Mesenchymal stem cell (in vitro differentiated cells and primary cell): ENCODE data around the gene SARDH.

Experiments used
- DNase-seq: peaks from one replicate; pipeline ENCODE4 v3.0.0-alpha.2; 2013
- H2AFZ ChIP-seq: one replicate; pipeline ENCODE4 v1.6.1; 2013; ENCODE audit warnings: low read depth, mild to moderate bottlenecking, control low read depth, inconsistent platforms, low read length, moderate library complexity
- H2AK5ac ChIP-seq: 2 replicates; pipeline ENCODE4 v1.6.1; 2013; ENCODE audit warnings: low read length, moderate library complexity, mild to moderate bottlenecking, inconsistent platforms; ENCODE audit not compliant: severe bottlenecking
- H2BK120ac ChIP-seq: one replicate; pipeline ENCODE4 v1.6.1; 2013; ENCODE audit warnings: low read depth, mild to moderate bottlenecking, inconsistent platforms, low read length, moderate library complexity
- H2BK12ac ChIP-seq, 2 experiments: one replicate each; pipeline ENCODE4 v1.6.1; 2013; ENCODE audit warnings: inconsistent platforms in 2 of 2, low read length in 2 of 2, mild to moderate bottlenecking in 2 of 2, moderate library complexity in 2 of 2, control low read depth in 1 of 2
- H2BK15ac ChIP-seq: one replicate; pipeline ENCODE4 v1.6.1; 2013; ENCODE audit warnings: mild to moderate bottlenecking, low read depth, inconsistent platforms; ENCODE audit not compliant: poor library complexity, severe bottlenecking
- H2BK5ac ChIP-seq: 2 replicates; pipeline ENCODE4 v1.6.1; 2013; ENCODE audit warnings: low read depth, mild to moderate bottlenecking, low read length, control low read depth, inconsistent platforms; ENCODE audit not compliant: poor library complexity, severe bottlenecking
- H3K14ac ChIP-seq, 2 experiments: one replicate each; pipeline ENCODE4 v1.6.1; 2013; ENCODE audit warnings: inconsistent platforms in 2 of 2, low read length in 2 of 2, control low read depth in 1 of 2, mild to moderate bottlenecking in 1 of 2, moderate library complexity in 1 of 2
- H3K18ac ChIP-seq, 2 experiments: one replicate each; pipeline ENCODE4 v1.6.1; 2013; ENCODE audit warnings: inconsistent platforms in 2 of 2, low read length in 2 of 2, control low read depth in 1 of 2, low read depth in 1 of 2, mild to moderate bottlenecking in 1 of 2
- H3K23ac ChIP-seq, 2 experiments: one replicate each; pipeline ENCODE4 v1.6.1; 2013; ENCODE audit warnings: inconsistent platforms in 2 of 2, low read length in 2 of 2, mild to moderate bottlenecking in 2 of 2, moderate library complexity in 2 of 2, control low read depth in 1 of 2
- H3K27ac ChIP-seq: 2 replicates; pipeline ENCODE4 v1.5.1; 2013; ENCODE audit warnings: mild to moderate bottlenecking, moderate library complexity, low read length, control low read depth, inconsistent platforms; ENCODE audit not compliant: poor library complexity, severe bottlenecking
- H3K27me3 ChIP-seq, 2 experiments: 2 replicates each; pipeline versions ENCODE4 v1.6.1 to v1.7.0; 2013; ENCODE audit warnings: low read length in 2 of 2, mild to moderate bottlenecking in 2 of 2, moderate library complexity in 2 of 2, control low read depth in 1 of 2, inconsistent platforms in 1 of 2; ENCODE audit not compliant: control insufficient read depth in 1 of 2, insufficient read depth in 1 of 2
- H3K36me3 ChIP-seq, 2 experiments: 2 replicates each; pipeline versions ENCODE4 v1.6.1 to v1.7.0; 2013; ENCODE audit warnings: low read length in 2 of 2, control low read depth in 1 of 2, inconsistent platforms in 1 of 2, low read depth in 1 of 2, mild to moderate bottlenecking in 1 of 2; ENCODE audit not compliant: insufficient read depth in 2 of 2, control insufficient read depth in 1 of 2
- H3K4ac ChIP-seq, 2 experiments: one replicate each; pipeline ENCODE4 v1.6.1; 2013; ENCODE audit warnings: inconsistent platforms in 2 of 2, low read length in 2 of 2, mild to moderate bottlenecking in 2 of 2, moderate library complexity in 2 of 2, control low read depth in 1 of 2, low read depth in 1 of 2
- H3K4me1 ChIP-seq: 2 replicates; pipeline ENCODE4 v1.6.1; 2013; ENCODE audit warnings: low read depth, low read length, control low read depth; ENCODE audit not compliant: control insufficient read depth, insufficient read depth
- H3K4me2 ChIP-seq: 2 replicates; pipeline ENCODE4 v1.6.1; 2013; ENCODE audit warnings: low read length, mild to moderate bottlenecking, inconsistent platforms; ENCODE audit not compliant: poor library complexity, severe bottlenecking
- H3K4me3 ChIP-seq, 2 experiments: 2 replicates each; pipeline versions ENCODE4 v1.5.1 to v1.7.0; 2013; ENCODE audit warnings: low read length in 2 of 2, mild to moderate bottlenecking in 2 of 2, control low read depth in 1 of 2, low read depth in 1 of 2; ENCODE audit not compliant: insufficient read depth in 1 of 2
- H3K79me1 ChIP-seq: replicated peaks from 2 replicates; pipeline ENCODE4 v1.6.1; 2013; ENCODE audit warnings: mild to moderate bottlenecking, control low read depth, low read length, inconsistent platforms; ENCODE audit not compliant: poor library complexity, severe bottlenecking
- H3K9ac ChIP-seq: 2 replicates; pipeline ENCODE4 v1.7.0; 2013; ENCODE audit warnings: mild to moderate bottlenecking, low read length, moderate library complexity
- H3K9me3 ChIP-seq: 2 replicates; pipeline ENCODE4 v1.7.0; 2013; ENCODE audit warnings: mild to moderate bottlenecking, low read length; ENCODE audit not compliant: control insufficient read depth
- H4K8ac ChIP-seq: one replicate; pipeline ENCODE4 v1.6.1; 2013; ENCODE audit warnings: inconsistent platforms, mild to moderate bottlenecking, low read length, moderate library complexity
- H4K91ac ChIP-seq: one replicate; pipeline ENCODE4 v1.6.1; 2013; ENCODE audit warnings: mild to moderate bottlenecking, low read length, inconsistent platforms
- WGBS: methylation state at CpG from one replicate; pipeline ENCODE4 v1.1.7; 2013; ENCODE audit warnings: mixed read lengths; 5-methylcytosine and 5-hydroxymethylcytosine counted together

SARDH gene

DNA sequence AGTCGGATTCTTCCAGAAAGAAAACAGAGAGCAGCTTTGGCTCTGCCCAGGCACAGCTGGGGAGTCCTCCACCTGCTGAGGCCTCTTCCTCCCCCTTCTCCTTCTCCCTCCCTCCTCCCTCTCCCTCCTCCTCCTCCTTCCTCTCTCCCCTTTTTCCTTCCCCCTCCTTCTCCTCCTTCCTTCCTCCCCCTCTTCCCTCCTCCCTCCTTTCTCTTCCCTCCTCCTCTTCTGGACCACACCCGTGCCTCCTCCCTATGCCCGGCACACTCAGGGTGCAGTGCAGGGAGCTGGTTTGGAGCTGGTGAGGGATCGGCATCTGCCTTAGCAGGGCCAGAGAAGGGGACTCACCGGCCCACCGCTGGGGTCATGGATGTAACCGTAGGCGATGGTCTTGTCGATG lies 71.8 kb downstream of the SARDH start:
- H2BK5ac ChIP-seq, result no peak overlapping the region
- H3K4me1 ChIP-seq, result peaks cover 2% of the 10 kb centered on the region
- H2BK15ac ChIP-seq, result no peak overlapping the region
- H3K27me3 ChIP-seq, result peaks cover 46% of the 10 kb centered on the region in 2 experiments
- no peaks in the 10 kb centered on the region for H3K9me3 ChIP-seq
- no peak overlapping the region for H3K4ac ChIP-seq
- H3K79me1 ChIP-seq, result no peaks in the 10 kb centered on the region
- no peak for DNase-seq
- H3K9ac ChIP-seq, result no peak overlapping the region
- H2AK5ac ChIP-seq, result no peak overlapping the region
- no peak overlapping the region for H3K14ac ChIP-seq
- no peak overlapping the region for H3K23ac ChIP-seq
- no peak overlapping the region for H2BK120ac ChIP-seq
- H4K91ac ChIP-seq, result no peak overlapping the region
- H3K27ac ChIP-seq, result no peak overlapping the region
- H2AFZ ChIP-seq, result no peak overlapping the region
- H4K8ac ChIP-seq, result no peak overlapping the region
- H3K36me3 ChIP-seq, result no peaks in the 10 kb centered on the region
- H2BK12ac ChIP-seq, result no peak overlapping the region
- H3K18ac ChIP-seq, result no peak overlapping the region
- no peak overlapping the region for H3K4me3 ChIP-seq
- 86% methylated on average over 9 of the region's 9 CpGs for WGBS
- H3K4me2 ChIP-seq, result no peak overlapping the region

DNA sequence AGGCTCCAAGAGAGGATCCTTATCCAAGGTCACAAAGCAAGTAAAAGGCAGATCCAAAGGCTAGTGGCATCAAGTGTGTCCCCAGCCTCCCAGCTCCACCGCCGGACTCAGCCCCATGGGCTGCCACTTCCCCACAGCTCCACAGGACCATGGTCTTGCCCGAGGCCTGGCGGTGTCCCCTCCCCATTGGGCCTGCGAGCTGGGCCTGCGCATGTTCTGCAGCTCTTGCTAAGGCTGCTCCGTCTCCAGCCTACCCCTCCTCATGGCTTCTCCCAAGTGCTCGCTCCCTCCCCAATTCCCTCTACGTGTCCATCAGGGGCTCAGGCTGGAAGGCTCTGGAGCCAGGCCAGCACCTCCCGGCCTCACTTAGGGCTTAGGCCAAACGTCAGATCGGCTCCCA lies 72.6 kb downstream of the SARDH start:
- Histone ChIP-seq H3K14ac (peak overlapping the region in 1 of 2 experiments; percentile 81), H3K4me2 (no peak overlapping the region), H3K4me1 (peaks cover 2% of the 10 kb centered on the region), H4K8ac (no peak overlapping the region), H2AK5ac (no peak overlapping the region), H3K36me3 (no peaks in the 10 kb centered on the region), H2BK5ac (no peak overlapping the region), H3K9me3 (no peaks in the 10 kb centered on the region), H2BK12ac (no peak overlapping the region), H3K18ac (no peak overlapping the region), H2BK15ac (no peak overlapping the region), H4K91ac (no peak overlapping the region), H3K4me3 (no peak overlapping the region), H3K27me3 (peaks cover 49% of the 10 kb centered on the region in 2 experiments), H3K4ac (no peak overlapping the region), H3K23ac (no peak overlapping the region), H3K79me1 (no peaks in the 10 kb centered on the region), H3K9ac (no peak overlapping the region), H2AFZ (no peak overlapping the region), H3K27ac (no peak overlapping the region), H2BK120ac (no peak overlapping the region)
- 97% methylated on average over 9 of the region's 12 CpGs for WGBS
- no peak for DNase-seq

DNA sequence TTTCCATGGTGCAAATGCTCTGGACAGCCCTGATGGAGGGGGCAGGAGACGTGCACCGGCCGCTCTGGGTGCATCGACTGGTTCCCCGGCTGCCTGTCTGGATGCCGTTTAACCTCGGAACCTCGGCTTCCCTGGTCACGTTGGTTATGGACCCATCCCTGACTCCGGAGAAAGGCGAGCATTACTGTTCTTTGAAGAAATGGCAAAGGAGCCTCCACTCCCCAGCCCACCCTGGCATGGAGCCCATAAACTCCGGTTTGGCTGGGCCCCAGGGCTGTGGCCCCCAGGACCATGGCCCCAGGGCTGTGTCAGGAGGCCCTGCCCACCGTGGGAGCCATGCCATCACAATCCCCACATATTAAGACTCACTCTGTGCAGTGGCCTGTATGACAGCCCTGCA lies 73.1 kb downstream of the SARDH start:
- WGBS, result 96% methylated on average over 12 of the region's 13 CpGs
- Histone ChIP-seq H3K27me3 (peaks cover 53 to 54% of the 10 kb centered on the region in 2 experiments), H4K8ac (no peak overlapping the region), H2BK15ac (no peak overlapping the region), H3K9ac (no peak overlapping the region), H2AFZ (no peak overlapping the region), H3K4me1 (peaks cover 2% of the 10 kb centered on the region), H3K23ac (no peak overlapping the region), H3K14ac (no peak overlapping the region), H3K4ac (no peak overlapping the region), H2BK12ac (no peak overlapping the region), H3K36me3 (no peaks in the 10 kb centered on the region), H3K27ac (no peak overlapping the region), H2BK5ac (no peak overlapping the region), H3K79me1 (no peaks in the 10 kb centered on the region), H3K4me2 (no peak overlapping the region), H2BK120ac (no peak overlapping the region), H2AK5ac (no peak overlapping the region), H4K91ac (no peak overlapping the region), H3K9me3 (no peaks in the 10 kb centered on the region), H3K18ac (no peak overlapping the region), H3K4me3 (no peak overlapping the region)
- no peak for DNase-seq

DNA sequence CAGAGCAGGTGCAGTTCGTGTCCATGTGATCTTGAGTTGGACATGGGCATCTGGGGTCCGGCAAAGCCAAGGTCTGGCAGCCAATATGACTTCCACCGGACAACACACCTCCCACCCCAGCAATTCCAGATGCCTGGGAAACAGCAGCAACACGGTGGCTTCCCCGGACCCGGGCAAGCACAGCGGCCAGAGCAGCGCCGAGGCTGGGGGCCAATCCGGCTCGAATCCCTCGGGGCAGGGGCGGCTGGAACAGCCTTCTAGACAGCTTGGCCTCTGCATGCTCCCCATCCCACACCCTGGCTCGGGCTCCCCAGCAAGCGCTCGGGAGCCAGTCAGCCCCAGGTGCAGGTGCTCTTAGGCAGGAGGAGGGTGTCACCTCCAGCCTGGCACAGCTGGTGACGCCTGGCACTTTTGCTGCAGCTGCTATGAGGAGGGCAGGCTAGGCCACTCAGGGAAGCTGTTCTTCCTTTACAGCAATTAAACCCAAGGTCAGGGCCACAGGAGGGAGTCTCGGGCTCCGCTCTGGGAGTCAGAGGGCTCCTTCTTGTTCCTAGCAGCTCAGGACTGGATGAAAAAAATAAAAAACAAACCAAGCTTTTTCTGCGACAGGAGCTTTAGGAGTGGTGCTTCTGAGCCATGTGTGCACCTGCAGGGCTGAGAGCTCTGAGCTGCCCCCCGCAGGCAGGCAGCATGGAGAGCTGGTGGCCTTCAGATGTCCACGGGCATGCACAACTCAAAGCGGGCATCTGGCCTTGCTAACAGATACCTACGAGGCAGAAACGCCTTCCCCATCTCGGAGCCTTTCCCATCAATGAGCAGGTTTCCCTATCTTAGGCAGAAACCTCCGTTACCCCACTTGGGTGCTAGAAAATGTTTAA lies 73.7 kb downstream of the SARDH start:
- H2BK12ac ChIP-seq, result no peak overlapping the region
- no peak overlapping the region for H4K91ac ChIP-seq
- H2BK15ac ChIP-seq, result no peak overlapping the region
- peak overlapping the region in 1 of 2 experiments; percentile 18 for H3K23ac ChIP-seq
- DNase-seq, result no peak
- no peak overlapping the region for H2BK120ac ChIP-seq
- H3K36me3 ChIP-seq, result no peaks in the 10 kb centered on the region
- H2AFZ ChIP-seq, result no peak overlapping the region
- H3K79me1 ChIP-seq, result no peaks in the 10 kb centered on the region
- H4K8ac ChIP-seq, result no peak overlapping the region
- H3K4ac ChIP-seq, result no peak overlapping the region
- H3K4me2 ChIP-seq, result no peak overlapping the region
- H3K4me3 ChIP-seq, result no peak overlapping the region
- peaks cover 56 to 60% of the 10 kb centered on the region in 2 experiments for H3K27me3 ChIP-seq
- H3K9ac ChIP-seq, result no peak overlapping the region
- peaks cover 2% of the 10 kb centered on the region for H3K4me1 ChIP-seq
- no peak overlapping the region for H3K14ac ChIP-seq
- H2BK5ac ChIP-seq, result no peak overlapping the region
- H3K18ac ChIP-seq, result no peak overlapping the region
- H3K9me3 ChIP-seq, result no peaks in the 10 kb centered on the region
- H2AK5ac ChIP-seq, result no peak overlapping the region
- 85% methylated on average over 27 of the region's 27 CpGs for WGBS
- H3K27ac ChIP-seq, result no peak overlapping the region
